Suprapubic skin (tissue), 4 donors: ENCODE results near the gene ZFP42. TPM values are rescaled to one million over a fixed set of nuclear protein-coding genes. Genes with fewer than 3 reads are reported as not detected.

Experiments
- DNase-seq, 2 donors: peaks; one replicate each; pipeline ENCODE4 v3.0.0-alpha.2; 2019; ENCODE audit warnings: low spot score in 2 of 2
- H3K27ac ChIP-seq: fragments of 200-600 bp; sonication (generic); one replicate; pipeline ENCODE4 v1.5.1; 2019
- H3K27me3 ChIP-seq: fragments of 200-600 bp; sonication (generic); one replicate; pipeline ENCODE4 v1.5.1; 2019
- H3K36me3 ChIP-seq: fragments of 200-600 bp; sonication (generic); one replicate; pipeline ENCODE4 v1.5.1; 2019
- H3K4me1 ChIP-seq: fragments of 200-600 bp; sonication (generic); one replicate; pipeline ENCODE4 v1.5.1; 2019
- H3K4me3 ChIP-seq: fragments of 200-600 bp; sonication (generic); one replicate; pipeline ENCODE4 v1.5.1; 2019; ENCODE audit warnings: mild to moderate bottlenecking
- H3K9me3 ChIP-seq: fragments of 200-600 bp; sonication (generic); one replicate; pipeline ENCODE4 v1.5.1; 2019
- EP300 ChIP-seq: sonication (generic); formaldehyde crosslinking; IDR thresholded peaks from one replicate; pipeline ENCODE4 v1.6.1; 2017; ENCODE audit warnings: antibody characterized with exemption
- POLR2A ChIP-seq, 2 donors: fragments of 450-650 bp; IDR thresholded peaks; one replicate each; pipeline ENCODE4 v1.6.1; 2017; ENCODE audit warnings: antibody characterized with exemption in 2 of 2, mild to moderate bottlenecking in 2 of 2, moderate library complexity in 2 of 2
- POLR2AphosphoS5 ChIP-seq, 3 donors: sonication (generic); formaldehyde crosslinking; IDR thresholded peaks; one replicate each; pipeline ENCODE4 v1.6.1; 2017; ENCODE audit warnings: antibody characterized with exemption in 3 of 3
- WGBS: methylation state at CpG from one replicate; pipeline ENCODE4 v1.1.5; 2018; 5-methylcytosine and 5-hydroxymethylcytosine counted together
- total RNA-seq, 4 donors: library from RNA; depleted of rRNA; stranded (reverse); fragments of >200 nt; gene quantifications; one replicate each; pipeline ENCODE4 v1.1.0, GENCODE V29; 2016
- TF ChIP-seq, protein P1 (sequence below), 2 donors: fragments of 200-600 bp in 1 of 2; fragments of 450-650 bp in 1 of 2; sonication (generic) in 1 of 2; IDR thresholded peaks; one replicate each; pipeline ENCODE4 v1.5.1; 2016 to 2019; ENCODE audit warnings: antibody characterized with exemption in 2 of 2, mild to moderate bottlenecking in 1 of 2, moderate library complexity in 1 of 2

Gene ZFP42
- total RNA-seq, 4 donors from 2014 or later = not detected

DNA sequence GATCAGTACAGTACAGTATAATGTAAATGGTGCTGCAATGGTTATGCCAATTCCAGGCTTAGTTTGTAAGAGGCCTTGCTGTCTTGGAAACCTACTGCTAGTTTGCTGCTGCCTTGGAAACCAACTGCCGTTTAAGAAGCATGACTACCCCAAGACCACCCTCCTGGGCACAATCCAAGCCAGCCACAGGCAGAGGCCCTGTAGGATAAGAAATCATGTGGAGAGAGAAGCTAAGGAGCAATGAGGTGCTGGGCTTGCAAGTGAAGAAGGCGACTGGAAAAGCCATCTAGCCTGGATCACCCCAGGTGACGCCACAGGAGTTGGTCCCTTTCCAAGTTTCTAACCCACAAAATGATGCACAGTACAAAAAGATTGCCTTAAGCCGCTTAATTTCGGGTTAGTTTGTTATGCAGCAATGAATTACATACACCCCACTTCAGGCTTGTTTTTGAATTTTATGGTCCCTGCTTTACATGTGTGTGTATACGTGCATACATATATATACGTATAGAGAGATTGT, 16.9 kb downstream of the ZFP42 start:
- Histone ChIP-seq H3K36me3 (no peaks in the 10 kb centered on the region), H3K27ac (no peak overlapping the region), H3K27me3 (no peaks in the 10 kb centered on the region), H3K4me1 (no peaks in the 10 kb centered on the region), H3K4me3 (no peak overlapping the region), H3K9me3 (no peaks in the 10 kb centered on the region)
- TF ChIP-seq EP300 = no peak
- TF ChIP-seq POLR2A (IDR thresholded peaks at IDR 0.05) = no peak
- TF ChIP-seq POLR2AphosphoS5 (IDR thresholded peaks at IDR 0.05) = no peak
- TF ChIP-seq, protein P1, sequence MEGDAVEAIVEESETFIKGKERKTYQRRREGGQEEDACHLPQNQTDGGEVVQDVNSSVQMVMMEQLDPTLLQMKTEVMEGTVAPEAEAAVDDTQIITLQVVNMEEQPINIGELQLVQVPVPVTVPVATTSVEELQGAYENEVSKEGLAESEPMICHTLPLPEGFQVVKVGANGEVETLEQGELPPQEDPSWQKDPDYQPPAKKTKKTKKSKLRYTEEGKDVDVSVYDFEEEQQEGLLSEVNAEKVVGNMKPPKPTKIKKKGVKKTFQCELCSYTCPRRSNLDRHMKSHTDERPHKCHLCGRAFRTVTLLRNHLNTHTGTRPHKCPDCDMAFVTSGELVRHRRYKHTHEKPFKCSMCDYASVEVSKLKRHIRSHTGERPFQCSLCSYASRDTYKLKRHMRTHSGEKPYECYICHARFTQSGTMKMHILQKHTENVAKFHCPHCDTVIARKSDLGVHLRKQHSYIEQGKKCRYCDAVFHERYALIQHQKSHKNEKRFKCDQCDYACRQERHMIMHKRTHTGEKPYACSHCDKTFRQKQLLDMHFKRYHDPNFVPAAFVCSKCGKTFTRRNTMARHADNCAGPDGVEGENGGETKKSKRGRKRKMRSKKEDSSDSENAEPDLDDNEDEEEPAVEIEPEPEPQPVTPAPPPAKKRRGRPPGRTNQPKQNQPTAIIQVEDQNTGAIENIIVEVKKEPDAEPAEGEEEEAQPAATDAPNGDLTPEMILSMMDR (IDR thresholded peaks at IDR 0.05) = no peak
- 89% methylated on average over 7 of the region's 7 CpGs for WGBS
- no peak for DNase-seq

DNA sequence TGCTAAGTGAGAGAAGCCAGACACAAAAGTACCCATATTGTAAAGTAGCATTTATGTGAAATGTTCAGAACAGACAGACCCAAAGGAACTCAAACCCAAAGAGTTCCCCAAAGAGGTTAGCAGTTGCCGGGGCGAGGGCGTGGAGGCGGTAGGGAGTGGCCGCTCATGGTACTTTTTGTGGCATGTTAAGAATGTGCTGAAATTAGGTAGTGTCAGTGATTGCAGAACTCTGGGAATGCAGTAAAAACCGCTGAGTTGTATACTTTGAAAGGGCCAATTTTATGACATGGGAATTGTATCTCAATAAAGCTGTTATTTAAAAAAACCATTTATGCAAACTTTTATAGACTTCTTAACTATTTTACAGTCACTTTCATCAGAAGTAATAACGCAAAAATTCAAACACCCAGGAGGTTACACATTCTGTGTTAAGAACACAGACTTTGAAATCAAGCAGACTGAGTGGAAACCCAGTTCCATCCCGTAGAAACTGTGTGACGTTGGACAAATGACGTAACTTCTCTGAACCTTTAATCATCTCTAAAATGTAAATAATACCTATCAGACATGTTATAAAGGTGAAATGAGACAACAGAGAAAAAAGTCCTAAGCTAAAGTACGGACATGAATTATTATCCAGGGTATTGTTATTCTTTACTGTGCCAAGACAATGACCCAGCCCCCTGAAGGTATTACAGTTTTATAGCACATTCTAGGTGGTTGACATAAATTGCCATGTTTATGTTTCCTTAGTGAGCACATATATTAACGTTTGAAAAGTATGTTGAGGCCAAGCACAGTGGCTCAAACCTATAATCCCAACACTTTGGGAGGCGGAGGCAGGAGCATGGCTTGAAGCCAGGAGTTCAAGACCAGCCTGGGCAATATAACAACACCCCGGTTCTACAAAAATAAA, 19.7 kb downstream of the ZFP42 start:
- H3K27ac ChIP-seq = no peak overlapping the region
- 62% methylated on average over 14 of the region's 14 CpGs for WGBS
- TF ChIP-seq, protein P1 (IDR thresholded peaks at IDR 0.05) = no peak
- TF ChIP-seq EP300 (no peak), POLR2AphosphoS5 (IDR thresholded peaks at IDR 0.05) (no peak), POLR2A (IDR thresholded peaks at IDR 0.05) (no peak)

DNA sequence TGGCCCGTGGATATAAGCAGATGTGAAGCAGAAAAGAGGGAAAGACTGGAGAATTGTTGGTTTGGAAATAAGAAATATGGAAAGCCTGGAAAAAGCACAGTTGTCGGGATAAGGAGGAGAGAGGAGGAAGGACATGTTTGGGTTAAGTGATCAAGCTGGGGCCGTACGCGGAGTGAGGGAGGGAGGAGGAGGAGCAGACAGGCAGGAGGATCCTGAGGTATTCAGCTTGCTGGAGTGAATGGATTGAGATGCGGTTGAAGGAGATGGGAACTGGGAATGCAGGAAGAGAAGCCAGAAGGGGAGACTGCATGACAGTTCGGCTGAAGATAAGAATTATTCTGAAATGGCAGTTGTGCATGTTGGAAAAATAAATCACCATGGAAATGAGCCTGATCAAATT, 21.2 kb downstream of the ZFP42 start:
- Histone ChIP-seq H3K9me3 (no peaks in the 10 kb centered on the region), H3K4me3 (no peak overlapping the region), H3K27me3 (no peaks in the 10 kb centered on the region), H3K36me3 (no peaks in the 10 kb centered on the region), H3K4me1 (no peaks in the 10 kb centered on the region), H3K27ac (no peak overlapping the region)
- 30% methylated on average over 7 of the region's 7 CpGs for WGBS
- DNase-seq = no peak
- TF ChIP-seq POLR2A (IDR thresholded peaks at IDR 0.05) = no peak
- TF ChIP-seq POLR2AphosphoS5 (IDR thresholded peaks at IDR 0.05) = no peak
- TF ChIP-seq EP300 = no peak
- TF ChIP-seq, protein P1 (IDR thresholded peaks at IDR 0.05) = no peak

More for the DNA sequence above, 19.7 kb downstream of the ZFP42 start:
- no peak for DNase-seq
- H3K27me3 ChIP-seq = no peaks in the 10 kb centered on the region
- H3K36me3 ChIP-seq = no peaks in the 10 kb centered on the region
- no peak overlapping the region for H3K4me3 ChIP-seq
- H3K4me1 ChIP-seq = no peaks in the 10 kb centered on the region
- H3K9me3 ChIP-seq = no peaks in the 10 kb centered on the region

DNA sequence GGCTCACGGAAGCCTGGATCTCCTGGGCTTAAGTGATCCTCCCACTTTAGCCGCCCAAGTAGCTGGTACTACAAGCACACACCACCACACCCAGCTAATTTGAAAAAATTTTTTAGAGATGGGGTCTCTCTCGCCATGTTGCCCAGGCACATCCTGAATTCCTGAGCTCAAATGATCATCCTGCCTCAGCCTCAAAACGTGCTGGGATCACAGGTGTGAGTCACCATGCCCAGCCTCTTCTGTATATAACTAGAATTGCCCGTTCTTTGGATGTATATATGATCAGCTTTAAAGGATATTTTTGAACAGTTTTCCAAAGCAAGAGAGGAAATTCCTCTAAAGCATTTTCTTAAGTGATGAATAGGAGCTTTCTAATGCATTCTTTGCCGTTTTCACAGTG, 22.7 kb downstream of the ZFP42 start:
- Histone ChIP-seq H3K4me3 (no peak overlapping the region), H3K27ac (no peak overlapping the region), H3K36me3 (no peaks in the 10 kb centered on the region), H3K4me1 (no peaks in the 10 kb centered on the region), H3K27me3 (no peaks in the 10 kb centered on the region), H3K9me3 (no peaks in the 10 kb centered on the region)
- no peak for DNase-seq
- TF ChIP-seq, protein P1 (IDR thresholded peaks at IDR 0.05) = no peak
- TF ChIP-seq EP300 = no peak
- TF ChIP-seq POLR2A (IDR thresholded peaks at IDR 0.05) = no peak
- no peak for TF ChIP-seq POLR2AphosphoS5 (IDR thresholded peaks at IDR 0.05)
- WGBS = 80% methylated on average over 6 of the region's 6 CpGs

DNA sequence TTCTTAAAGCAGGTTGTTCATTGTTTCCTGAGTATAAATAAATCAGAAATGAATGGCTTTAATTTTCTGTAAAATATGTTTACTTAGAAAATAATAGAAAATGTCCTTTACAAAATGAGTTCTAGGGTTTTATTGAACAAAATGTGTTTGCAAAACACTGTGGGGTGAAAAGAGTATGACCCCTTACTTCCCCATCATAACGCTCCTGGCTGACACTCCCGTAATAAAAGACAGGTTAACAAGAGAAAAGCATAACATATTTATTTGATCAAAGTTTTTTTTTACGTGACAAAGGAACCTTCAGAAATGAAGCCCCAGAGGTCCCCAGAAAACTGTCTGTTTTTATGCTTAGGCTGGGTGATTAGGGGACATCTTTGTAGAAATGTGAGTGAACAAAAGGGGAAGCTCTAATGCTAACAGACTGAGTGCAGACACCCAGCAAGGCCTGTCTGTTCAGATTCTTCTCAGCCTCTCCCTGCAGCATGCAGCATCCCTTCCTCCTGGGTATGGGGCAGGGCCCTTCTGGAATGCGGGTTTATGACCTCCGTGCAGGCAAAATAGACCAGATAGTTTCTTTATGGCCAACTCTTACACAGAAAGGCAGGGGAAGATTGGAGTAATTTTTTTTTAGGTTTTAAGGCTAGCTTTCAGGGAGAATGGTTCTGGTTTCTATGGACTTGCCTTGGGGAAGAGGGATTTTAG, 26.1 kb downstream of the ZFP42 start:
- no peak for DNase-seq
- TF ChIP-seq, protein P1 (IDR thresholded peaks at IDR 0.05) = no peak
- TF ChIP-seq POLR2AphosphoS5 (IDR thresholded peaks at IDR 0.05) (no peak), EP300 (no peak), POLR2A (IDR thresholded peaks at IDR 0.05) (no peak)
- Histone ChIP-seq H3K4me3 (no peak overlapping the region), H3K27ac (no peak overlapping the region), H3K27me3 (no peaks in the 10 kb centered on the region), H3K4me1 (no peaks in the 10 kb centered on the region), H3K36me3 (no peaks in the 10 kb centered on the region), H3K9me3 (no peaks in the 10 kb centered on the region)
- 50% methylated on average over 5 of the region's 5 CpGs for WGBS
